Natural killer cell (primary cell): ENCODE results near the gene CENPX. TPM values are rescaled to one million over a fixed set of nuclear protein-coding genes. Genes with fewer than 3 reads are reported as not detected.
A peak's percentile ranks its signal among the peaks of the same experiment; 100 is the strongest.

Experiments used
- ATAC-seq, 3 donors: fragments of 150-1000 bp in 2 of 3; fragments of 200-7000 bp in 1 of 3; cut with Tn5 transposase; 1 replicate in 1 of 3; 2 replicates in 2 of 3; pipeline ENCODE4 v1.10.0; 2021; ENCODE audit warnings: mild to moderate bottlenecking in 2 of 3, moderate library complexity in 2 of 3
- DNase-seq, 2 donors: peaks; one replicate each; pipeline versions ENCODE4 v3.0.0 to v3.0.0-alpha.2; 2013 to 2021; ENCODE audit warnings: mixed read lengths in 1 of 2
- H3K27ac ChIP-seq: one replicate; pipeline ENCODE4 v1.5.1; 2013; ENCODE audit warnings: mild to moderate bottlenecking, low read length
- H3K27me3 ChIP-seq: one replicate; pipeline ENCODE4 v1.6.1; 2013; ENCODE audit warnings: low read length; ENCODE audit not compliant: control insufficient read depth, insufficient read depth
- H3K36me3 ChIP-seq: one replicate; pipeline ENCODE4 v1.6.1; 2013; ENCODE audit warnings: low read length; ENCODE audit not compliant: control insufficient read depth, insufficient read depth
- H3K4me1 ChIP-seq: one replicate; pipeline ENCODE4 v1.6.1; 2013; ENCODE audit warnings: low read length; ENCODE audit not compliant: control insufficient read depth, insufficient read depth
- H3K4me3 ChIP-seq: one replicate; pipeline ENCODE4 v1.5.1; 2013; ENCODE audit warnings: low read length
- H3K9me3 ChIP-seq: one replicate; pipeline ENCODE4 v1.6.1; 2013; ENCODE audit warnings: low read length; ENCODE audit not compliant: control insufficient read depth, insufficient read depth
- H3K27ac Mint-ChIP-seq, 2 donors: one replicate each; pipeline ENCODE4 v1.8.0; 2022; ENCODE audit warnings: mild to moderate bottlenecking in 2 of 2, mixed read lengths in 2 of 2, moderate library complexity in 1 of 2
- H3K27me3 Mint-ChIP-seq, 2 donors: one replicate each; pipeline ENCODE4 v1.8.0; 2022; ENCODE audit warnings: low read depth in 2 of 2, mixed read lengths in 2 of 2
- H3K36me3 Mint-ChIP-seq: one replicate; pipeline ENCODE4 v1.8.0; 2022; ENCODE audit warnings: mixed read lengths
- H3K4me1 Mint-ChIP-seq, 2 donors: one replicate each; pipeline ENCODE4 v1.8.0; 2022; ENCODE audit warnings: mixed read lengths in 2 of 2
- H3K4me3 Mint-ChIP-seq: one replicate; pipeline ENCODE4 v1.8.0; 2022; ENCODE audit warnings: mild to moderate bottlenecking, moderate library complexity, mixed read lengths
- H3K9me3 Mint-ChIP-seq, 2 donors: one replicate each; pipeline ENCODE4 v1.8.0; 2022; ENCODE audit warnings: mixed read lengths in 2 of 2
- WGBS: methylation state at CpG from one replicate; pipeline ENCODE4 v1.1.7; 2013; ENCODE audit warnings: missing lambda C conversion rate; ENCODE audit not compliant: insufficient coverage; 5-methylcytosine and 5-hydroxymethylcytosine counted together
- intact Hi-C: fragments of 100-400 bp; cut with micrococcal nuclease; formaldehyde crosslinking; loops from one replicate; pipeline ENCODE4 v1.14.2; 2022
- total RNA-seq, 4 donors: library from RNA; stranded (reverse); fragments of 120-200 nt in 1 of 4; gene quantifications; one replicate each; pipeline versions ENCODE4 v1.2.3 to v1.2.4, GENCODE V29; 2013 to 2022
- TF ChIP-seq, protein P1 (sequence below): fragments of 200-600 bp; IDR thresholded peaks from one replicate; pipeline ENCODE4 v1.8.0; 2022; ENCODE audit warnings: antibody characterized with exemption

CENPX gene
- total RNA-seq, 3 donors from 2014 or later (not counting 1 experiment from before 2014, with no cell fraction given), result 22.8 to 29.6 (median 27.0) TPM

DNA sequence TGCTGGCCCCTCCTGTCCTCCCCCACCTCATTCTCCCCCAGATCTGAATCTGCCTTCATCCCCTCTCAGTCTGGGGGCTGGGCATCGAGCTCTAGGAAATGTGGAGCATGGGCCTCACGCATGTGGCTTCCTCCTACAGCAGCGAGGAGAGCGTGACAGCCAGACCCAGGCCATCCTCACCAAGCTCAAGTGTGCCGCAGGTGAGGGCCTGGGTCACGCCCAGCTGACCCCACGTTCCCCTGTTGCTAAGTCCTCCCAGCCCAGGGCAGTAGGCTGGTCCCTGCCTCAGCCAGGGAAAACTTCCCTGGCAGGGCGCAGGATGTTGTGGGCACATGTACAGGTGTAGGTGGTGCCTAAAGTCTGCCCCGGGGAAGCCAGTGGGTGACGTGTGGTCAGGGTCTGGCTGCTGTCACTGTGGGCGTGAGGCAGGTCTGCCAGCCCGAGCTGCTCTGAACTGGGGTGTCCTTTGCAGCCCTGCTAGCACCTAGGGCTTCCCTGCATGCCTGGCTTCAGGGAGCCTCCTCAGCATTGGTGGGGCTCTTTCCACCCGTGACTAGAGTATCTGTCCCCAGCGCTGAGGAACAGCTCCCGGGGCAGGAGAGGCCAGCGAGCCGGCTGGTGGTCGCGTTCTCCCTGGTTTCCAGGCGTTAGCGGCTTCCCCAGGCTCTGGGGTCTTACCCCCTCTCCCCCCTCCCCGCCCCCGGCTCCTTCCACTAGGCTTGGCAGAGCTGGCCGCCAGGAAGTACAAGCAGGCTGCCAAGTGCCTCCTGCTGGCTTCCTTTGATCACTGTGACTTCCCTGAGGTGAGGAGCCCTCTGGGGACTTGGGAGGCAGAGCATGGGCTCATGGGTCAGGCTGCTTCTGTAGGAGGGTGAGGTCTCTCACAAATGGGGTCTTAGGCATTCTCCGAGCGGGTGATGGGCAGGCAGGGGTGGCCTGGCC lies 32.6 kb upstream of the CENPX start:
- no peaks in the 10 kb centered on the region for H3K9me3 Mint-ChIP-seq
- H3K36me3 ChIP-seq, result peaks cover 40% of the 10 kb centered on the region
- no peak for ATAC-seq
- H3K4me1 ChIP-seq, result peaks cover 29% of the 10 kb centered on the region
- WGBS, result 84% methylated on average over 24 of the region's 26 CpGs
- no peaks in the 10 kb centered on the region for H3K27me3 Mint-ChIP-seq
- no peak overlapping the region for H3K27ac ChIP-seq
- TF ChIP-seq, protein P1, sequence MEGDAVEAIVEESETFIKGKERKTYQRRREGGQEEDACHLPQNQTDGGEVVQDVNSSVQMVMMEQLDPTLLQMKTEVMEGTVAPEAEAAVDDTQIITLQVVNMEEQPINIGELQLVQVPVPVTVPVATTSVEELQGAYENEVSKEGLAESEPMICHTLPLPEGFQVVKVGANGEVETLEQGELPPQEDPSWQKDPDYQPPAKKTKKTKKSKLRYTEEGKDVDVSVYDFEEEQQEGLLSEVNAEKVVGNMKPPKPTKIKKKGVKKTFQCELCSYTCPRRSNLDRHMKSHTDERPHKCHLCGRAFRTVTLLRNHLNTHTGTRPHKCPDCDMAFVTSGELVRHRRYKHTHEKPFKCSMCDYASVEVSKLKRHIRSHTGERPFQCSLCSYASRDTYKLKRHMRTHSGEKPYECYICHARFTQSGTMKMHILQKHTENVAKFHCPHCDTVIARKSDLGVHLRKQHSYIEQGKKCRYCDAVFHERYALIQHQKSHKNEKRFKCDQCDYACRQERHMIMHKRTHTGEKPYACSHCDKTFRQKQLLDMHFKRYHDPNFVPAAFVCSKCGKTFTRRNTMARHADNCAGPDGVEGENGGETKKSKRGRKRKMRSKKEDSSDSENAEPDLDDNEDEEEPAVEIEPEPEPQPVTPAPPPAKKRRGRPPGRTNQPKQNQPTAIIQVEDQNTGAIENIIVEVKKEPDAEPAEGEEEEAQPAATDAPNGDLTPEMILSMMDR, result no peak
- DNase-seq, result no peak
- intact Hi-C loops, result no loop called here
- peaks cover 0 to 16% of the 10 kb centered on the region in 2 donors for H3K4me1 Mint-ChIP-seq
- H3K36me3 Mint-ChIP-seq, result no peaks in the 10 kb centered on the region
- H3K9me3 ChIP-seq, result no peaks in the 10 kb centered on the region
- no peak overlapping the region for H3K4me3 ChIP-seq
- no peak overlapping the region for H3K4me3 Mint-ChIP-seq
- H3K27me3 ChIP-seq, result no peaks in the 10 kb centered on the region
- no peak overlapping the region for H3K27ac Mint-ChIP-seq

DNA sequence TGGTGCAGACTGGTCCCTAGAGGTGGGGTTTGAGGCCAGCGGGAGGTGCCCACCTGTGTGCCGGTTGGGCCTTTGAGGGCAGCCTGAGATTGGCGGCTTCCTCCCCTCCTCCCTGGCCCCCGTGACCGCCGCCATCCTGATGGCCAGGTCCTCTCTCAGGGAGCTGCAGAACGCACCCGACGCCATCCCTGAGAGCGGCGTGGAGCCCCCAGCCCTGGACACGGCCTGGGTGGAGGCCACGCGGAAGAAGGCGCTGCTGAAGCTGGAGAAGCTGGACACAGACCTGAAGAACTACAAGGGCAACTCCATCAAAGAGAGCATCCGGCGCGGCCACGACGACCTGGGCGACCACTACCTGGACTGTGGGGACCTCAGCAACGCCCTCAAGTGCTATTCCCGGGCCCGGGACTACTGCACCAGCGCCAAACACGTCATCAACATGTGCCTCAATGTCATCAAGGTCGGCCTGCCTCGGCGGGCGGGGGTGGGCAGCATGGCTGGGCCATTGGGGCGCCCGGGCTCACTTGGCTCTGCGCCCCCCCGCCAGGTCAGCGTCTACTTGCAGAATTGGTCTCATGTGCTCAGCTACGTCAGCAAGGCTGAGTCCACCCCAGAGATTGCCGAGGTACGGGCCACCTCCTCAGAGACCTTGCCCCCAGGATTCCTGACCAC lies 31.8 kb upstream of the CENPX start:
- Mint-ChIP-seq H3K27ac (no peak overlapping the region), H3K36me3 (no peaks in the 10 kb centered on the region), H3K27me3 (no peaks in the 10 kb centered on the region), H3K4me3 (no peak overlapping the region), H3K9me3 (no peaks in the 10 kb centered on the region), H3K4me1 (peaks cover 0 to 16% of the 10 kb centered on the region in 2 donors)
- H3K4me3 ChIP-seq, result no peak overlapping the region
- H3K27ac ChIP-seq, result no peak overlapping the region
- peaks cover 39% of the 10 kb centered on the region for H3K36me3 ChIP-seq
- WGBS, result 95% methylated on average over 38 of the region's 38 CpGs
- ATAC-seq, result no peak
- H3K27me3 ChIP-seq, result no peaks in the 10 kb centered on the region
- peaks cover 30% of the 10 kb centered on the region for H3K4me1 ChIP-seq
- no peak for DNase-seq
- no peaks in the 10 kb centered on the region for H3K9me3 ChIP-seq
- TF ChIP-seq, protein P1, result no peak
- intact Hi-C loops, result no loop called here

DNA sequence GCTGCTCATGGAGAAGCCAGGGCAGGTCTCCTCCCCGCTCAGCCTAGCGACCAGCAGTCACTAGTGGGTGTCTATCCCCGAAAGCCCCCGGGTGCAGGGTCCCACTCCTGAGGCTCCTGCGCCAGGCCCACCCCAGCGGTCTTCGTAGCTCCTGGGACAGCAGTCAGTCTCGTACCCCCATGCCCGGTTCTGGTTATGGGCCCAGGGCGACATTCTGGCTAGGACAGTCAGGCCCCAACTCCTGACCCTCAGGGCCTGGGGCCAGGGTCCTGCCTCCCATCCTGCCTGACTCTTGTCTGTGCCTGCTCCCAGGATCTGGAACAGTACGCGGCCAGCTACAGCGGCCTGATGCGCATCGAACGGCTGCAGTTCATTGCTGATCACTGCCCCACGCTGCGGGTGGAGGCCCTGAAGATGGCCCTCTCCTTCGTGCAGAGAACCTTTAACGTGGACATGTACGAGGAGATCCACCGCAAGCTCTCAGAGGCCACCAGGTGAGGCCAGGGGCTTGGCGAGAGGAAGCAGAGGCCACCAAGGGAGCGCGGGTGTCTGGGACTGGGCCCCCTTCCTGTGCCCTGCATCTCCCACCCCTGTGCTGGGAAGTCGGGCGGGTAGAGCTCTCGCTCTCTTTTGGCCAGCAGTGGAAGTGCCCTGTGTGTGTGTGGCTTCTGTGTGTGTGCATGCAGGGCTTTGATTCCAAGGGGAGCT lies 31.0 kb upstream of the CENPX start:
- no peak overlapping the region for H3K27ac ChIP-seq
- H3K4me3 Mint-ChIP-seq, result peak overlapping the region; percentile 69
- H3K27ac Mint-ChIP-seq, result no peak overlapping the region
- H3K4me3 ChIP-seq, result no peak overlapping the region
- H3K9me3 ChIP-seq, result no peaks in the 10 kb centered on the region
- H3K27me3 Mint-ChIP-seq, result no peaks in the 10 kb centered on the region
- no peaks in the 10 kb centered on the region for H3K9me3 Mint-ChIP-seq
- H3K27me3 ChIP-seq, result no peaks in the 10 kb centered on the region
- no peak for ATAC-seq
- peaks cover 35% of the 10 kb centered on the region for H3K36me3 ChIP-seq
- H3K4me1 Mint-ChIP-seq, result peaks cover 0 to 16% of the 10 kb centered on the region in 2 donors
- H3K36me3 Mint-ChIP-seq, result no peaks in the 10 kb centered on the region
- intact Hi-C loops, result no loop called here
- H3K4me1 ChIP-seq, result peaks cover 30% of the 10 kb centered on the region
- DNase-seq, result no peak
- WGBS, result 98% methylated on average over 28 of the region's 28 CpGs
- TF ChIP-seq, protein P1, result no peak
